HT-29 (cell line): ENCODE data around the gene VAV2. TPM values are rescaled to one million over a fixed set of nuclear protein-coding genes. Genes with fewer than 3 reads are reported as not detected.

Experiments used
- DNase-seq: peaks from one replicate; pipeline ENCODE4 v3.0.0-alpha.2; 2015; ENCODE audit warnings: low spot score
- total RNA-seq: library from RNA; depleted of rRNA; stranded (reverse); fragments of >200 nt; shearing (Covaris generic); gene quantifications from 2 replicates; pipeline ENCODE4 v1.2.3, GENCODE V29; 2014

The VAV2 gene
- total RNA-seq, 1 experiment from 2014 or later, result 20.3 TPM

- no peak for DNase-seq
These were observed 39.2 kb downstream of the VAV2 start for GRCh38 chr9:133952598-133953550.

DNA sequence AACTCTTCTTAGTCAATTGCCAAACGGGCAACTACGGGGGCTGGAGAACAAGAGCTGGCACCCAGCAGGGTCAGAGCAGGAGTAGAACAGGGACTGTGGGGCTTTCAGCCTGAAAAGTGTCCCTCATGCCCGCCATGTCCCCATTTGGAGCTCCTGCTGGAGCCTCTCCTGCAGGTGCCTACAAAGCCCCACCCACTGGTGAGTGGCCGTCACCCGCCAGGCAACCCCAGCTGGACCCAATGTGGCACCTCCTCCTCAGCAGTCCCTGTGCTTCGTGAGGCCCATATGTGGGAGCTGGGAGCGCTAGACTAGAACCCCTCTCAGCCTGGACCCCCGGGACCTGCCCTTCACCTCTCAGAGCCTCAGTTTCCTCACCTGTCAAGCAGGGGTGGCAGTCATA, 40.9 kb downstream of the VAV2 start:
- DNase-seq, result no peak

GRCh38 chr9:133950629-133951111, 41.5 kb downstream of the VAV2 start:
- DNase-seq, result no peak

- DNase-seq, result no peak
These were observed 41.9 kb downstream of the VAV2 start for GRCh38 chr9:133950192-133950591.

GRCh38 chr9:133949486-133950061, 42.5 kb downstream of the VAV2 start:
- DNase-seq, result no peak

GRCh38 chr9:133948561-133949485, 43.3 kb downstream of the VAV2 start:
- no peak for DNase-seq

DNA sequence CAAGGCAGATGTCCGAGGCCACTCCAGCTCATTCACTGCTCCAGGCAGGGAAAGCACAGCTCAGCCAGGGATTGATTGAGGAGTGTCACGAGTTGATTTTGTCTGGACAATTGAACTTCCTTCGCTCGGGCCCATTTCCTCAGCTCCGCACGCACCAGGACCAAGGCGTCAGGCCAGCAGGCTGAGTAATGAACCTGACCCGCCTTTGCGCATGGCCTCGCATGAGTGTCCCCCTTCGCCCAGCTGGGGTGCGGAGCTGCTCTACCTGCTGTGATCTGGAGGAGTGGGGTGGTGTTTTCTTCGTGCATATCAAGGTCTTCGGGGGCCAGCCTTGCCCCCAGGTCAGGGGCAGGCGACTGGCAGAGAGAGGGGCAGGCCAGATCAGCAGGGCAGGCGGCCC, 44.0 kb downstream of the VAV2 start:
- DNase-seq, result no peak

GRCh38 chr9:133946840-133947486, 45.2 kb downstream of the VAV2 start:
- DNase-seq, result no peak

GRCh38 chr9:133945977-133946753, 46.0 kb downstream of the VAV2 start:
- no peak for DNase-seq

DNA sequence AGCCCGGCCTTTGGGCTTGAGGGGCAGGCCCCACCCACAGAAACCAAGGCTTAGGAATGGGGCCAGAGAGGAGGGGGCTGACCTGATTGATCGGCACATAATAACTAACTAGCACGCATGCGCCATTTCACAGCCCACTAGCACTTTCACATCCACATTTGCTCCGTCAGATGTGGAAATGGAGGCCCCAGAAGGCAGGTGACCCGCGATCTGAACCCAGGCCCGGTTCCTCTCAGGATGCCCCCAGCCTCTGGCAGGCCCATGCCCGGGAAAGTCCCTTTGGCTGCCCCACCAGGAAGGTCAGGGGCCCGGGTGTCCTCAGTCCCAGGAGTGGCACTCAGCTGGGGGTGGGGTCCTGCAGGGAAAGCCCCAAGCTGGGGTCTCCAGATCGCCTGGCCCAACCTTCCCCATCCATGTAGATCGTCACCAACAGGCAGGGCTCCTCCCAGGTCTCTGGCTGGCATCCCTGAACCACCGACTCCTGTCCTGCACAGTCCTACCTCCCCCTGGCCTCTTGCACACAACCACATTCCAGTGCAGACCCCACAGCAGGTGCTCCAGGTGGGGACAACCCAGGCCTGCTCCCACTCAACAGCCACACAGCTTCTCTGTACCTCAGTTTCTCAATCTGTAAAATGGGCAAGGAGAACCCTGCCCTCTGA, 46.7 kb downstream of the VAV2 start:
- DNase-seq, result no peak

GRCh38 chr9:133944746-133945135, 47.4 kb downstream of the VAV2 start:
- no peak for DNase-seq

GRCh38 chr9:133943781-133944745, 48.1 kb downstream of the VAV2 start:
- DNase-seq, result no peak

DNA sequence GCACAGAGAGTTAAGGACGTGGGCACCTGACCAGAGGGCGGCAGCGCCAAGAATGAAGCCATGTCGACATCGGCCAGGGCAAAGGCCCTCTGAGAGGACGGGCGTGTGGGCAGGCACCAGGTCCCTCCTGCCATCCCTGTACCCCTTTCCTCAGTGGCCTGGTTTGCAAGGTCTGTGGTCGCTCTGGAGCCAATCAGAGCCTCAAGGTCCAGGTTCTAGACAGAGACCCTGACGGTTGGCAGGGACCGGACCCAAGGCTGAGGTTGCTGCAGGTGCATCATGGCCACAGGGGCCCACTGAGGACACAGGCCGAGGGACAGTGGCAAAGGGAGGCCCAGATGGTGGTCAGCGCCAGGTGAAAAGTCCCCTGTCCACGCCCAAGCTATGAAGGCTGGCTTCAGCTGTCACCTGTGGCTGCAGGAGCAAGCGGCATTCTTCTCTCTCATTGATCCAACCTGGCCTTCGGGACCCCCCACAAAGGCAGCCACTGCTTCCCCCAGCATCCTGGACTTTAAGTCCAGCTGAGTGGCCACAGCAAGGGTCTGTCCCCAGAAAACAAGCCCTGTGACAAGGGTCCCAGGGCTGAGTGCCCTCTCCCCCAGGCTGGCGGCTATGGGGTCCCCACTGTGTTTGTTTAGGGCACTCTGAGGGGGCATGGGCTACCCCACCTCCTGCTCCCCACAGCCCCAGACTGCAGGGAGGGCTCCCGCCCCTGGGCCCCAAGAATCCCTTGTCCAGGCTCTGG, 48.9 kb downstream of the VAV2 start:
- DNase-seq, result no peak

GRCh38 chr9:133942206-133942975, 49.7 kb downstream of the VAV2 start:
- DNase-seq, result no peak

- no peak for DNase-seq
These were observed 52.3 kb downstream of the VAV2 start for GRCh38 chr9:133939845-133940244.

DNA sequence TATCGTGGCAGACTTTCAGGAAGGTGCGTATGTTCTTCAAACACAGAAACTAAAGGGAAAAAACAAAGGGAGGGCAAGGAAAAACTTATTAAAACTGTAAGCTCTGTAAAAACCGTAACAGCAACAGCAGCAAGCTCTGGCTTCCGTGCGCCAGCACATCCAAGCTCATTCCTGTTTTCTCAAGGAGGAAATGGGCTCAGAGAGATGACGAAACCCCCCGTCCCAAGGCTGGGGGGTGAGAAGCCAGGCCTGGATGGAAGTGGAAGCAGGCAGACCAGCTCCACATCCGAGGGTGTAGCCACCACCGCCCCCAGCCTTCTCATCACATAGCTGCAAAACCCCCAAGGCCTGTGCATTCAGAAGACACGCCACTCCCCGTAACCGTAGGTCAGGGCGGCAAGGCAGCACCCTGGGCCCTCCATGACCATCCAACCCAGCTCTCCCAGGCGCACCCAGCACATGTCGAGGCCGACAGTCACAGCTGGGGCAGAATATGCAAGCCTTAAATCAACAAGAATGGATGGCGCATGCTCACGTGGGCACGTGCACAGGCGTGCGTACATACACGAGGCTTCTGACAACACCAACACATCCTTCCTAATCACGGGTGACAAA, 52.8 kb downstream of the VAV2 start:
- DNase-seq, result no peak

GRCh38 chr9:133938753-133939152, 53.4 kb downstream of the VAV2 start:
- DNase-seq, result no peak
